HepG2 (cell line): ENCODE measurements around the gene FAF1. TPM values are rescaled to one million over a fixed set of nuclear protein-coding genes. Genes with fewer than 3 reads are reported as not detected.

Experiments
- ATAC-seq: fragments of 200-7000 bp; cut with Tn5 transposase; 3 replicates; pipeline ENCODE4 v1.9.1; 2020; ENCODE audit warnings: mild to moderate bottlenecking, moderate library complexity
- BruUV-seq: library from RNA; stranded (reverse); fragments of 400-500 nt; replicated peaks from 2 replicates; lab custom pipeline; 2021; lab: Mats Ljungman, UMichigan
- CTCF ChIA-PET: fragments of 300-600 bp; formaldehyde crosslinking; extraction: SDS; loops from one replicate; lab custom pipeline; 2021; ENCODE audit warnings: low total read pairs, inconsistent platforms, low intra/inter-chr PET ratio; lab: Yijun Ruan, JAX
- POLR2A ChIA-PET: fragments of 350-600 bp; sonication (Branson Sonifier 250); formaldehyde crosslinking; loops from one replicate; lab custom pipeline; 2020; ENCODE audit warnings: antibody characterized with exemption, inconsistent platforms; lab: Yijun Ruan, JAX
- DNase-seq: peaks from one replicate; pipeline ENCODE4 v3.0.0-alpha.2; 2015; ENCODE audit warnings: low spot score
- FAIRE-seq: peaks from 3 replicates; lab custom pipeline; 2011; peaks lifted over from hg19 to GRCh38; lab: Jason Lieb, UNC
- H2AFZ ChIP-seq: one replicate; pipeline ENCODE4 v1.6.1; 2011; ENCODE audit warnings: low read length, inconsistent platforms
- H3K27ac ChIP-seq: fragments of 300-600 bp; 3 replicates; pipeline ENCODE4 v1.8.0; 2011; ENCODE audit warnings: mixed run types, mild to moderate bottlenecking, mixed read lengths, low read length, inconsistent platforms; ENCODE audit not compliant: insufficient read depth; ENCODE audit errors: extremely low read length
- H3K27me3 ChIP-seq, 2 experiments: fragments of 200-600 bp in 1 of 2; 2 replicates in 1 of 2; 3 replicates in 1 of 2; pipeline versions ENCODE4 v1.6.0 to v1.8.0; 2011; ENCODE audit warnings: low read length in 2 of 2, mild to moderate bottlenecking in 2 of 2, moderate library complexity in 2 of 2, inconsistent platforms in 1 of 2; ENCODE audit not compliant: insufficient read depth in 2 of 2, control insufficient read depth in 1 of 2
- H3K36me3 ChIP-seq, 2 experiments: fragments of 200-600 bp in 1 of 2; replicated peaks in 1 of 2; 2 replicates in 1 of 2; 3 replicates in 1 of 2; pipeline versions ENCODE4 v1.5.1 to v1.8.0; 2011; ENCODE audit warnings: low read length in 2 of 2, inconsistent platforms in 1 of 2; ENCODE audit not compliant: insufficient read depth in 2 of 2, control insufficient read depth in 1 of 2
- H3K4me1 ChIP-seq: 2 replicates; pipeline ENCODE4 v1.5.1; 2012; ENCODE audit warnings: low read length, inconsistent platforms; ENCODE audit not compliant: insufficient read depth
- H3K4me2 ChIP-seq: 2 replicates; pipeline ENCODE4 v1.6.0; 2011; ENCODE audit warnings: low read depth, low read length, inconsistent platforms
- H3K4me3 ChIP-seq, 3 experiments: fragments of 200-600 bp in 1 of 3; sonication (generic), shearing (Covaris generic) in 1 of 3; replicated peaks in 1 of 3; 2 replicates each; pipeline ENCODE4 v1.5.1; 2011 to 2016; ENCODE audit warnings: low read length in 3 of 3, inconsistent platforms in 2 of 3, low read depth in 2 of 3, mild to moderate bottlenecking in 2 of 3, control low read depth in 1 of 3, mixed read lengths in 1 of 3; ENCODE audit not compliant: insufficient read depth in 1 of 3
- H3K79me2 ChIP-seq: one replicate; pipeline ENCODE4 v1.6.1; 2011; ENCODE audit warnings: low read length, inconsistent platforms; ENCODE audit not compliant: insufficient read depth
- H3K9ac ChIP-seq: 2 replicates; pipeline ENCODE4 v1.6.0; 2011; ENCODE audit warnings: mild to moderate bottlenecking, low read depth, low read length, inconsistent platforms; ENCODE audit not compliant: insufficient read depth
- H3K9me3 ChIP-seq: 2 replicates; pipeline ENCODE4 v1.5.1; 2012; ENCODE audit warnings: mild to moderate bottlenecking, low read length
- H4K20me1 ChIP-seq: 2 replicates; pipeline ENCODE4 v1.6.0; 2011; ENCODE audit warnings: inconsistent platforms, mild to moderate bottlenecking, low read length, moderate library complexity; ENCODE audit not compliant: insufficient read depth
- ERF ChIP-seq: IDR thresholded peaks from 2 replicates; pipeline ENCODE4 v1.6.1; 2018; ENCODE audit warnings: missing biosample characterization, missing genetic modification reagents
- GATAD1 ChIP-seq: IDR thresholded peaks from 2 replicates; pipeline ENCODE4 v1.6.1; 2016; ENCODE audit warnings: missing genetic modification reagents, missing compliant biosample characterization
- IRX3 ChIP-seq: sonication (generic); formaldehyde crosslinking; IDR thresholded peaks from 2 replicates; pipeline ENCODE4 v1.8.1; 2023; ENCODE audit warnings: mild to moderate bottlenecking, low read depth, missing genetic modification reagents, borderline replicate concordance
- MYNN ChIP-seq: sonication (generic); formaldehyde crosslinking; IDR thresholded peaks from 2 replicates; pipeline ENCODE4 v1.4.0; 2020; ENCODE audit warnings: mild to moderate bottlenecking, low read depth, missing genetic modification reagents
- POLR2AphosphoS2 ChIP-seq: IDR thresholded peaks from 2 replicates; pipeline ENCODE4 v1.6.1; 2011; ENCODE audit warnings: low read depth, low read length, improper control_type of control experiment
- RAD51 ChIP-seq: fragments of 450-650 bp; IDR thresholded peaks from 2 replicates; pipeline ENCODE4 v1.6.1; 2016; ENCODE audit warnings: borderline replicate concordance
- SRSF4 ChIP-seq: fragments of 200-400 bp; formaldehyde crosslinking; IDR thresholded peaks from one replicate; pipeline ENCODE4 v1.6.1; 2018; ENCODE audit warnings: mild to moderate bottlenecking, low read depth, low read length, moderate library complexity; ENCODE audit not compliant: poor library complexity, severe bottlenecking
- SUZ12 ChIP-seq: fragments of 150-350 bp; IDR thresholded peaks from 2 replicates; pipeline ENCODE4 v1.6.1; 2014; ENCODE audit warnings: low read depth, low read length
- TAF15 ChIP-seq: fragments of 200-400 bp; formaldehyde crosslinking; IDR thresholded peaks from one replicate; pipeline ENCODE4 v1.6.1; 2018; ENCODE audit warnings: mild to moderate bottlenecking, low read depth, low read length; ENCODE audit not compliant: poor library complexity, severe bottlenecking
- ZBTB37 ChIP-seq: sonication (generic); formaldehyde crosslinking; IDR thresholded peaks from 2 replicates; pipeline ENCODE4 v1.4.0; 2020; ENCODE audit warnings: mild to moderate bottlenecking, missing genetic modification reagents
- ZNF12 ChIP-seq: sonication (generic); formaldehyde crosslinking; IDR thresholded peaks from 2 replicates; pipeline ENCODE4 v1.5.0; 2020; ENCODE audit warnings: missing genetic modification reagents
- ZNF207 ChIP-seq: fragments of 450-650 bp; IDR thresholded peaks from 2 replicates; pipeline ENCODE4 v1.6.1; 2016; ENCODE audit warnings: antibody characterized with exemption, borderline replicate concordance
- ZNF34 ChIP-seq: sonication (generic); formaldehyde crosslinking; IDR thresholded peaks from 2 replicates; pipeline ENCODE4 v1.4.0; 2020; ENCODE audit warnings: mild to moderate bottlenecking, missing genetic modification reagents, borderline replicate concordance
- ZNF501 ChIP-seq: sonication (generic); formaldehyde crosslinking; IDR thresholded peaks from 2 replicates; pipeline ENCODE4 v1.5.1; 2020; ENCODE audit warnings: mild to moderate bottlenecking, moderate library complexity, missing genetic modification reagents
- ZNF558 ChIP-seq: sonication (generic); formaldehyde crosslinking; IDR thresholded peaks from 2 replicates; pipeline ENCODE4 v1.9.0; 2022; ENCODE audit warnings: mild to moderate bottlenecking, missing genetic modification reagents, borderline replicate concordance
- ZNF567 ChIP-seq: sonication (generic); formaldehyde crosslinking; IDR thresholded peaks from 2 replicates; pipeline ENCODE4 v1.8.1; 2023; ENCODE audit warnings: mild to moderate bottlenecking, missing genetic modification reagents, borderline replicate concordance
- ZNF775 ChIP-seq: sonication (generic); formaldehyde crosslinking; IDR thresholded peaks from 2 replicates; pipeline ENCODE4 v1.4.0; 2020; ENCODE audit warnings: missing genetic modification reagents, mild to moderate bottlenecking, moderate library complexity, borderline replicate concordance
- WGBS: methylation state at CpG from one replicate; pipeline ENCODE4 v1.1.6; 2017; ENCODE audit warnings: low lambda C conversion rate; 5-methylcytosine and 5-hydroxymethylcytosine counted together
- in situ Hi-C: cut with HindIII; loops from 2 replicates; pipeline ENCODE4 v1.10.0; 2017; ENCODE audit warnings: low pct_unique_long_range_greater_than_20kb; ENCODE audit not compliant: extremely low pct_ligation_motif_present
- intact Hi-C: fragments of 100-400 bp; cut with micrococcal nuclease; formaldehyde crosslinking; loops from one replicate; pipeline ENCODE4 v1.10.0; 2022; ENCODE audit not compliant: unreplicated experiment
- polyA plus RNA-seq, 8 experiments: library from polyadenylated mRNA; depleted of rRNA in 3 of 8; stranded (reverse) in 7 of 8; unstranded in 1 of 8; fragments of >200 nt; fragmentation: Illumina TruSeq in 4 of 8; extraction: Trizol in 4 of 8; gene quantifications; 2 replicates each; pipeline versions ENCODE4 v1.2.1 to v1.2.3, GENCODE V29; 2011 to 2016; ENCODE audit warnings: low read depth in 4 of 8, missing spikeins in 1 of 8, mixed read lengths in 1 of 8; ENCODE audit not compliant: insufficient read depth in 1 of 8
- total RNA-seq, 5 experiments: library from RNA; depleted of rRNA; stranded (reverse); fragments of >200 nt; fragmentation: Illumina TruSeq; extraction: Trizol; gene quantifications; 2 replicates each; pipeline ENCODE4 v1.2.3, GENCODE V29; 2016; ENCODE audit warnings: low read depth in 1 of 5
- TF ChIP-seq, protein P1 (sequence below): sonication (generic); formaldehyde crosslinking; IDR thresholded peaks from 2 replicates; pipeline ENCODE4 v1.4.0; 2020; ENCODE audit warnings: mild to moderate bottlenecking, missing genetic modification reagents, borderline replicate concordance

FAF1 gene
- total and polyA plus RNA-seq, 2 of the 13 experiments (the other 11 are each of a cell fraction or from before 2014, with no cell fraction given): 19.4 to 63.3 TPM

DNA sequence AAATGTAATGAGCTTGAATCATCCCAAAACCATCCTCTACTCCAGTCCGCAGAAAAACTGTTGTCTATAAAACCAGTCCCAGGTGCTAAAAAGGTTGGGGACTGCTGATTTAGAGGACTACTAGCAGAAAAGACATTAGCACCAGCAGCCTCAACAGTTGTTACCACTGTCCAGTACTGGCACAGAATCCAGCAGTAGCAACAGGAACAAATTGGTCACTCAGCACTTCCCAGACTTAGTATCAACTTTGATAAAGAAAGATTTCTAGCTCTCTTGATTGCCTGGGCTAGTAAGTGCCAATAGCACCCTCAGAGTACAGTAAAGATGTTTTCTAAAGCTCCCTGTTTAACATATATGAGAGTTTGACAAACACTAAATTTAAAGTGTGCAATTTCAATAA is 127.9 kb downstream of the FAF1 start:
- Histone ChIP-seq H3K9me3 (no peaks in the 10 kb centered on the region), H4K20me1 (no peaks in the 10 kb centered on the region), H3K4me1 (peaks cover 9% of the 10 kb centered on the region), H3K4me2 (no peak overlapping the region), H3K9ac (no peak overlapping the region), H2AFZ (no peak overlapping the region), H3K27ac (no peak overlapping the region), H3K79me2 (peaks cover 2% of the 10 kb centered on the region), H3K4me3 (no peak overlapping the region), H3K27me3 (no peaks in the 10 kb centered on the region), H3K36me3 (no peaks in the 10 kb centered on the region)
- ChIA-PET POLR2A (no interaction called here), CTCF (no interaction called here)
- BruUV-seq: no TSS peak
- in situ Hi-C loops (no loop called here), intact Hi-C loops (no loop called here)
- 100% methylated on average over 1 of the region's 1 CpG for WGBS
- no peak for FAIRE-seq
- ATAC-seq: no peak
- TF ChIP-seq GATAD1 (CRISPR knock-in tag) (no peak), POLR2AphosphoS2 (no peak), TAF15 (no peak), ZNF501 (CRISPR knock-in tag) (no peak), ZNF34 (no peak), SUZ12 (no peak), ERF (no peak), MYNN (CRISPR knock-in tag) (no peak), ZNF207 (no peak), ZBTB37 (CRISPR knock-in tag) (no peak), SRSF4 (no peak), ZNF12 (CRISPR knock-in tag) (no peak), ZNF558 (CRISPR knock-in tag) (no peak), RAD51 (no peak), ZNF775 (CRISPR knock-in tag) (no peak), ZNF567 (CRISPR knock-in tag) (no peak), IRX3 (CRISPR knock-in tag) (no peak)
- TF ChIP-seq, protein P1, sequence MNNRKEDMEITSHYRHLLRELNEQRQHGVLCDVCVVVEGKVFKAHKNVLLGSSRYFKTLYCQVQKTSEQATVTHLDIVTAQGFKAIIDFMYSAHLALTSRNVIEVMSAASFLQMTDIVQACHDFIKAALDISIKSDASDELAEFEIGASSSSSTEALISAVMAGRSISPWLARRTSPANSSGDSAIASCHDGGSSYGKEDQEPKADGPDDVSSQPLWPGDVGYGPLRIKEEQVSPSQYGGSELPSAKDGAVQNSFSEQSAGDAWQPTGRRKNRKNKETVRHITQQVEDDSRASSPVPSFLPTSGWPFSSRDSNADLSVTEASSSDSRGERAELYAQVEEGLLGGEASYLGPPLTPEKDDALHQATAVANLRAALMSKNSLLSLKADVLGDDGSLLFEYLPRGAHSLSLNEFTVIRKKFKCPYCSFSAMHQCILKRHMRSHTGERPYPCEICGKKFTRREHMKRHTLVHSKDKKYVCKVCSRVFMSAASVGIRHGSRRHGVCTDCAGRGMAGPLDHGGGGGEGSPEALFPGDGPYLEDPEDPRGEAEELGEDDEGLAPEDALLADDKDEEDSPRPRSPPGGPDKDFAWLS (CRISPR knock-in tag): no peak
- no peak for DNase-seq
